HG03565 (cell line): Measurements from ENCODE around the gene CPNE9.

Experiments
- ATAC-seq: cut with Tn5 transposase; IDR thresholded peaks from one replicate; pipeline ENCODE4 v1.9.1; 2021; ENCODE audit warnings: mild to moderate bottlenecking, moderate library complexity; ENCODE audit not compliant: unreplicated experiment

The CPNE9 gene

GRCh38 chr3:9776896-9777693 lies 73.5 kb downstream of the CPNE9 start:
- no peak for ATAC-seq

GRCh38 chr3:9777694-9778021 lies 74.0 kb downstream of the CPNE9 start:
- no peak for ATAC-seq

GRCh38 chr3:9778143-9779074 lies 74.8 kb downstream of the CPNE9 start:
- ATAC-seq: no peak

GRCh38 chr3:9779075-9779593 lies 75.5 kb downstream of the CPNE9 start:
- no peak for ATAC-seq
